Measurements from ENCODE around the gene RPS15. TPM values are rescaled to one million over a fixed set of nuclear protein-coding genes. Genes with fewer than 3 reads are reported as not detected.

RPS15 gene
- total and polyA plus RNA-seq, 9 of the 15 experiments (the other 6 are each of a cell fraction or from before 2014, with no cell fraction given), result 605 to 2,791 (median 957) TPM

DNA sequence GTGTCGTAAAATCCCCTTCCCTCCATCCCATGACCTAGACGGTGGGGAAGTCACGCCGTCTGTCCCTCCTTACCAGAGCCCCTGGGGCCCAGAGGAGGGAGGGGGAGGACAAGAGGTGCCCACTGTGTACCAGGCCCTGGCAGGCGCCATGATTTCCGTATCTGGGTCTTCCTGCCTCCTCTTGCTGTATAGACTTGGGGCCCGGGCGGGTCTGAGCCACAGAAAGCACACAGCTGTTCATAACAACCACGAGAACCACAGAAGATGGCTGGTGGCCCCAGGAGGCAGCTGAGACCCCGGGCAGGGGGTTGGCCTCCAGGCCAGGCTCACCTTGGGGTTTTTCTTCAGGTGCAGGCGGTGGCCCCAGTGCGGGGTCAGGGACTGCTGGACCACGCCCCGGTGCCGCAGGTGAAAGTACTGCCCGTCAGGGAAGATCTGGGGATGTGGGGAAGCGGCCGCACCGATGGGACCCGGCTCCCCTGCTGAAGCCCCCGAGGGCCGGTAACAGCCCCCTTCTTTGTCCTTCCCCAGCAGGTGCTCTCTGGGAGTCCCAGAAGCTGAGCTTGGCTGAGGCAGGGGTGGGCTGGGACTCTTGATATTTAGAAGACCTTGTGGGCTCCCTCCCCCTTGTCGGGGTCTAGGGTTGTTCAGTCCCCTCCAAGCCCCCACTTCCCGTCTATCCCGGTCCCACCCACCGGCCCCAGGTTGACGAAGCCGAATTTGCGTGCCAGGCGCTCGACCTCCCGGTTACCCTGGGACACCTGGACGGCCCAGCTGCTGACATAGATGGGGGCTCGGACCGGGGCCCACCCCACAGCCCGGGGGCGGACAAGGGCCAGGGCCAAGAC lies 51.5 kb downstream of the RPS15 start:
- CTCF ChIA-PET (ENCODE audit: low intra/inter-chr PET ratio), result no interaction called here
- FAIRE-seq, result no peak
- TF ChIP-seq MTA3 (IDR thresholded peaks at IDR 0.05; ENCODE audit: borderline replicate concordance) (0 out of 2 replicates have a peak, but pooled peaks have one; percentile 32), POLR2A (conservative IDR thresholded peaks at IDR 0.05) (peak; percentile 67), ZBTB7A (IDR thresholded peaks at IDR 0.05; ENCODE audit: borderline replicate concordance, control insufficient read depth, low read depth, low read length) (peak; percentile 96), SMAD1 (IDR thresholded peaks at IDR 0.05; ENCODE audit: low read depth, low read length, partially characterized antibody) (peak; percentile 24), KDM5B (IDR thresholded peaks at IDR 0.05; ENCODE audit: insufficient replicate concordance, low read depth, low read length) (peak; percentile 61), JUND (IDR thresholded peaks at IDR 0.05; ENCODE audit: borderline replicate concordance, low read depth, low read length) (no peak), JUND (tag; IDR thresholded peaks at IDR 0.05; ENCODE audit: borderline replicate concordance, low read depth, low read length) (no peak), ZNF707 (CRISPR knock-in tag; conservative IDR thresholded peaks at IDR 0.05) (no peak), ZNF263 (CRISPR knock-in tag; IDR thresholded peaks at IDR 0.05; ENCODE audit: borderline replicate concordance) (0 out of 2 replicates have a peak, but pooled peaks have one; percentile 17), U2AF1 (optimal IDR thresholded peaks at IDR 0.05; ENCODE audit: low read depth, low read length) (no peak), PRMT5 (CRISPR knock-in tag; IDR thresholded peaks at IDR 0.05) (0 out of 2 replicates have a peak, but pooled peaks have one; percentile 45), U2AF2 (optimal IDR thresholded peaks at IDR 0.05; ENCODE audit: low read depth, low read length) (no peak), RBBP5 (IDR thresholded peaks at IDR 0.05; ENCODE audit: borderline replicate concordance, insufficient read depth, low read length, poor library complexity, severe bottlenecking) (no peak)
- TF ChIP-seq, protein P1, sequence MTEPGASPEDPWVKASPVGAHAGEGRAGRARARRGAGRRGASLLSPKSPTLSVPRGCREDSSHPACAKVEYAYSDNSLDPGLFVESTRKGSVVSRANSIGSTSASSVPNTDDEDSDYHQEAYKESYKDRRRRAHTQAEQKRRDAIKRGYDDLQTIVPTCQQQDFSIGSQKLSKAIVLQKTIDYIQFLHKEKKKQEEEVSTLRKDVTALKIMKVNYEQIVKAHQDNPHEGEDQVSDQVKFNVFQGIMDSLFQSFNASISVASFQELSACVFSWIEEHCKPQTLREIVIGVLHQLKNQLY (CRISPR knock-in tag; conservative IDR thresholded peaks at IDR 0.05), result no peak
- TF ChIP-seq, protein P2, sequence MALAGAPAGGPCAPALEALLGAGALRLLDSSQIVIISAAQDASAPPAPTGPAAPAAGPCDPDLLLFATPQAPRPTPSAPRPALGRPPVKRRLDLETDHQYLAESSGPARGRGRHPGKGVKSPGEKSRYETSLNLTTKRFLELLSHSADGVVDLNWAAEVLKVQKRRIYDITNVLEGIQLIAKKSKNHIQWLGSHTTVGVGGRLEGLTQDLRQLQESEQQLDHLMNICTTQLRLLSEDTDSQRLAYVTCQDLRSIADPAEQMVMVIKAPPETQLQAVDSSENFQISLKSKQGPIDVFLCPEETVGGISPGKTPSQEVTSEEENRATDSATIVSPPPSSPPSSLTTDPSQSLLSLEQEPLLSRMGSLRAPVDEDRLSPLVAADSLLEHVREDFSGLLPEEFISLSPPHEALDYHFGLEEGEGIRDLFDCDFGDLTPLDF (CRISPR knock-in tag; IDR thresholded peaks at IDR 0.05), result no peak
- TF ChIP-seq, protein P3, sequence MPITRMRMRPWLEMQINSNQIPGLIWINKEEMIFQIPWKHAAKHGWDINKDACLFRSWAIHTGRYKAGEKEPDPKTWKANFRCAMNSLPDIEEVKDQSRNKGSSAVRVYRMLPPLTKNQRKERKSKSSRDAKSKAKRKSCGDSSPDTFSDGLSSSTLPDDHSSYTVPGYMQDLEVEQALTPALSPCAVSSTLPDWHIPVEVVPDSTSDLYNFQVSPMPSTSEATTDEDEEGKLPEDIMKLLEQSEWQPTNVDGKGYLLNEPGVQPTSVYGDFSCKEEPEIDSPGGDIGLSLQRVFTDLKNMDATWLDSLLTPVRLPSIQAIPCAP (CRISPR knock-in tag; IDR thresholded peaks at IDR 0.05; ENCODE audit: borderline replicate concordance), result no peak
- TF ChIP-seq, protein P4, sequence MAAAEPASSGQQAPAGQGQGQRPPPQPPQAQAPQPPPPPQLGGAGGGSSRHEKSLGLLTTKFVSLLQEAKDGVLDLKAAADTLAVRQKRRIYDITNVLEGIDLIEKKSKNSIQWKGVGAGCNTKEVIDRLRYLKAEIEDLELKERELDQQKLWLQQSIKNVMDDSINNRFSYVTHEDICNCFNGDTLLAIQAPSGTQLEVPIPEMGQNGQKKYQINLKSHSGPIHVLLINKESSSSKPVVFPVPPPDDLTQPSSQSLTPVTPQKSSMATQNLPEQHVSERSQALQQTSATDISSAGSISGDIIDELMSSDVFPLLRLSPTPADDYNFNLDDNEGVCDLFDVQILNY (CRISPR knock-in tag; IDR thresholded peaks at IDR 0.05), result no peak

More for the DNA sequence above, 51.5 kb downstream of the RPS15 start:
- peak overlapping the region; percentile 59 for H3K4me3 ChIP-seq
- 43% methylated on average over 21 of the region's 37 CpGs for WGBS (ENCODE audit: insufficient coverage, low coverage, missing lambda C conversion rate)
- in situ Hi-C loops (cut with MboI) (no loop called here), intact Hi-C loops (cut with micrococcal nuclease) (no loop called here)
- TSS peak; percentile 83 for BruUV-seq (replicated peaks)
- H3K4me2 ChIP-seq (ENCODE audit: insufficient read depth, low read length), result peak overlapping the region; percentile 96
- peak overlapping the region; percentile 94 for H3K27ac ChIP-seq (ENCODE audit: extremely low read depth, low read depth, low read length)
- H3K4me1 ChIP-seq (replicated peaks in 1 of 2; ENCODE audit: control insufficient read depth in 2 of 2, insufficient read depth in 2 of 2, low read length in 2 of 2), result peaks cover 26 to 74% of the 10 kb centered on the region in 2 experiments
- peak overlapping the region; percentile 100 for H2AFZ ChIP-seq (ENCODE audit: low read depth, low read length)
- H3K79me2 ChIP-seq (ENCODE audit: control insufficient read depth, insufficient read depth, low read length), result peaks cover 27% of the 10 kb centered on the region
- no peaks in the 10 kb centered on the region for H3K9me1 ChIP-seq (ENCODE audit: control insufficient read depth, insufficient read depth, low read length)
- H3K36me3 ChIP-seq (ENCODE audit: control insufficient read depth, insufficient read depth, low read length), result no peaks in the 10 kb centered on the region
- no peaks in the 10 kb centered on the region for H3K27me3 ChIP-seq (ENCODE audit: control insufficient read depth in 2 of 2, insufficient read depth in 2 of 2, low read length in 2 of 2)
- peak overlapping the region; percentile 83 to 95 for H3K9ac ChIP-seq (ENCODE audit: insufficient read depth in 1 of 2, low read depth in 2 of 2, low read length in 2 of 2)
- H3K9me3 ChIP-seq (replicated peaks; ENCODE audit: control insufficient read depth, insufficient read depth, low read depth, low read length), result no peaks in the 10 kb centered on the region
- DNase-seq (ENCODE audit: extremely low read depth in 1 of 4, low spot score in 3 of 4), result peak in 1 of 4 experiments; percentile 38
- H4K20me1 ChIP-seq (replicated peaks; ENCODE audit: control insufficient read depth, insufficient read depth, low read length), result peaks cover 6% of the 10 kb centered on the region; the same call in 1 of the 2 replicates
- ATAC-seq, result no peak
- POLR2A ChIA-PET, result no interaction called here

Data from K562 (cell line).